ENCODE measurements around the gene ADAMTS5. TPM values are rescaled to one million over a fixed set of nuclear protein-coding genes. Genes with fewer than 3 reads are reported as not detected.

The ADAMTS5 gene
- total RNA-seq, 1 donor from 2014 or later = 20.4 TPM

- no peaks in the 10 kb centered on the region for H3K9me3 ChIP-seq
- no peak for DNase-seq (ENCODE audit: extremely low spot score in 2 of 2)
- H3K36me3 ChIP-seq = no peaks in the 10 kb centered on the region
- H3K4me1 ChIP-seq = no peaks in the 10 kb centered on the region
- TF ChIP-seq POLR2A (IDR thresholded peaks at IDR 0.05) (no peak), CTCF (IDR thresholded peaks at IDR 0.05) (no peak), POLR2AphosphoS5 (IDR thresholded peaks at IDR 0.05; ENCODE audit: insufficient read depth in 1 of 2, low read depth in 1 of 2) (no peak)
- peak overlapping the region; percentile 52 for H3K27ac ChIP-seq
- no peak overlapping the region for H3K4me3 ChIP-seq
- H3K27me3 ChIP-seq = no peaks in the 10 kb centered on the region
- intact Hi-C loops (cut with DNase I) = no loop called here
Measured at GRCh38 chr21:26945916-26946675, 20.8 kb downstream of the ADAMTS5 start.

GRCh38 chr21:26943921-26944320 is 23.0 kb downstream of the ADAMTS5 start:
- no peaks in the 10 kb centered on the region for H3K36me3 ChIP-seq
- H3K9me3 ChIP-seq = no peaks in the 10 kb centered on the region
- TF ChIP-seq POLR2A (IDR thresholded peaks at IDR 0.05) = no peak
- TF ChIP-seq CTCF (IDR thresholded peaks at IDR 0.05) = no peak
- no peak for TF ChIP-seq POLR2AphosphoS5 (IDR thresholded peaks at IDR 0.05; ENCODE audit: insufficient read depth in 1 of 2, low read depth in 1 of 2)
- intact Hi-C loops (cut with DNase I) = no loop called here
- no peak for DNase-seq (ENCODE audit: extremely low spot score in 2 of 2)
- peak overlapping the region; percentile 34 for H3K27ac ChIP-seq
- no peaks in the 10 kb centered on the region for H3K27me3 ChIP-seq
- H3K4me1 ChIP-seq = peaks cover 9% of the 10 kb centered on the region
- H3K4me3 ChIP-seq = no peak overlapping the region

GRCh38 chr21:26941421-26941820 is 25.5 kb downstream of the ADAMTS5 start:
- DNase-seq (ENCODE audit: extremely low spot score in 2 of 2) = no peak
- H3K27me3 ChIP-seq = no peaks in the 10 kb centered on the region
- intact Hi-C loops (cut with DNase I) = no loop called here
- no peaks in the 10 kb centered on the region for H3K36me3 ChIP-seq
- H3K4me3 ChIP-seq = no peak overlapping the region
- peaks cover 9% of the 10 kb centered on the region for H3K4me1 ChIP-seq
- TF ChIP-seq POLR2A (IDR thresholded peaks at IDR 0.05) = no peak
- TF ChIP-seq CTCF (IDR thresholded peaks at IDR 0.05) = no peak
- H3K9me3 ChIP-seq = no peaks in the 10 kb centered on the region
- H3K27ac ChIP-seq = no peak overlapping the region

- no peak for DNase-seq (ENCODE audit: extremely low spot score in 2 of 2)
- Histone ChIP-seq H3K36me3 (no peaks in the 10 kb centered on the region), H3K27ac (no peak overlapping the region), H3K4me1 (peaks cover 9% of the 10 kb centered on the region), H3K9me3 (no peaks in the 10 kb centered on the region), H3K27me3 (no peaks in the 10 kb centered on the region), H3K4me3 (no peak overlapping the region)
- TF ChIP-seq CTCF (IDR thresholded peaks at IDR 0.05) (no peak), POLR2AphosphoS5 (IDR thresholded peaks at IDR 0.05; ENCODE audit: insufficient read depth in 1 of 2, low read depth in 1 of 2) (no peak), POLR2A (IDR thresholded peaks at IDR 0.05) (no peak)
- intact Hi-C loops (cut with DNase I) = no loop called here
Measured at GRCh38 chr21:26939601-26940111, 27.2 kb downstream of the ADAMTS5 start.

GRCh38 chr21:26936641-26937040 is 30.2 kb downstream of the ADAMTS5 start:
- H3K27ac ChIP-seq = no peak overlapping the region
- no peaks in the 10 kb centered on the region for H3K9me3 ChIP-seq
- H3K4me1 ChIP-seq = peaks cover 9% of the 10 kb centered on the region
- H3K36me3 ChIP-seq = peaks cover 0 to 13% of the 10 kb centered on the region in 2 donors
- DNase-seq (ENCODE audit: extremely low spot score in 2 of 2) = no peak
- TF ChIP-seq POLR2A (IDR thresholded peaks at IDR 0.05) = no peak
- intact Hi-C loops (cut with DNase I) = no loop called here
- no peaks in the 10 kb centered on the region for H3K27me3 ChIP-seq
- no peak overlapping the region for H3K4me3 ChIP-seq
